WI38 (cell line): Measurements from ENCODE around the gene VEGFA.

Experiments used
- H3K4me3 ChIP-seq: 2 replicates; pipeline ENCODE4 v1.5.1; 2011; ENCODE audit warnings: low read depth, mild to moderate bottlenecking, control low read depth, low read length
- CTCF ChIP-seq: IDR thresholded peaks from 2 replicates; pipeline ENCODE4 v1.5.1; 2012; ENCODE audit warnings: low read depth, mild to moderate bottlenecking, control low read depth, low read length

Gene VEGFA

GRCh38 chr6:43749461-43749860, 20.6 kb upstream of the VEGFA start:
- H3K4me3 ChIP-seq, result no peak overlapping the region
- no peak for TF ChIP-seq CTCF

DNA sequence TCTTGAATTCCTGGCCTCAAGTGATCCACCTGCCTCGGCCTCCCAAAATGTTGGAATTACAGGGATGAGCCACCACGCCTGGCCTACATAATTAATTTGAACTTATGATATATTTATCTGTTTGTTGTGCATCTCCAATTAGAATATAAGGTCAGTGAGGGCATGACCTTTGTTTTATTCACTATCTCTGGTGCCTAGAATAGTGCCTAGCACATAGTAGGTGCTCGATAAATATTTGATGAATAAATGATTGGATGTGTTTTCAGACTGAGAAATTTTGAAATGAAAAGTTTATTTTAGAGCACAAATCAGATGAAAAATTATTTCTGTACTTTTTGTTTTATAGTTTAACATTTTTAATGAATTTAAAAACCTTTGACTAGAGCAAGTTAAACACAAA, 19.4 kb upstream of the VEGFA start:
- no peak for TF ChIP-seq CTCF
- no peak overlapping the region for H3K4me3 ChIP-seq

DNA sequence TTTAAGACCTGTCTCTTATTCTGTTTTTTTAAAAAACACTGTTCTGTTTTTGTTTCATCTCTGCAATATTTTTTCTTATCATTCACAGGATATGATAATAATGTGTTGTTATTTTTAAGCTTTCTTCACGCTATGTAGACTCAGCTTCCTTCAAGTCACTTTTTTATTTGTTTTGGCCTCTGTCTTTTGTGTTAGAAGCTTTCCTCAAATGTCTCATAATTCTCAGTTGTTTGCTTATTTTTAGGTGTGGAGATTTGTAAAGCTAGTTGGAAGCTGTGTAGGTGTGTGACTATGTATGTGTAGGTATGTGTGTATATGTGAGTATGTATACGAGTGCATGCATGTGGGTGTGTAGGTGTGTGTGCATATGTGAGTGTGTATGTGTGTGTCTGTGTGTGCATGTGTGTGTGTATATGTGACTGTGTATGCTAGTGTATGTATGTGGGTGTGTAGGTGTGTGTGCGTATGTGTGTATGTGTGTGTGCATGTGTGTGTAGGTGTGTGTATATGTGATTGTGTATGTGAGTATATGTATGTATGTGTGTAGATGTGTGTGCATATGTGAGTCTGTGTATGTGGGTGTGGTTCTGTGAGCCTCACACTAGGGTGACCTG, 16.3 kb upstream of the VEGFA start:
- H3K4me3 ChIP-seq, result no peak overlapping the region
- TF ChIP-seq CTCF, result no peak

- no peak for TF ChIP-seq CTCF
- no peak overlapping the region for H3K4me3 ChIP-seq
Measured at GRCh38 chr6:43757966-43758616, 11.9 kb upstream of the VEGFA start.

DNA sequence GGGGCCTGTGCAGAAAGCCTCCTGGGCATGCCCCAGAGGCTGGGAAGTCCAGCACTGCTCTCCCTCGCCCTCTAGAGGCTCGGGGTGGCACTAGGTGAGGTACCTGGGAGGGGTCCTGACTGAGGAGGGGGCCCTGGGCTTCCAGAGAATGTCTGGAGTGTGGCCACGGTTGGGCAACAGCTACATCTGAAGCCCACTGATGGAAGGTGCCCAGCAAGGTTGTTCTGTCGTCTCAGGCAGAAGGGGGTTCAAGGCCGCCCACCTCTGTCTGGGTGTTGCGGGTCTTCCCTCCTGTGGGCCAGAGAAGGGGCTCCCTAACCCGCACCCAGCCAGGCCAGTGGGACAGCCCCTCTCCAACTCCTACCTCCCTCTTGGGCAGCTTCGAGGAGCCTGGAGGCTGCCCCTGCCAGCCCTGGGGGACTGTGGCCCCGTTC, 11.4 kb upstream of the VEGFA start:
- no peak overlapping the region for H3K4me3 ChIP-seq
- peak; percentile 75 for TF ChIP-seq CTCF

GRCh38 chr6:43759136-43759906, 10.7 kb upstream of the VEGFA start:
- TF ChIP-seq CTCF, result no peak
- H3K4me3 ChIP-seq, result no peak overlapping the region

GRCh38 chr6:43759907-43760206, 10.2 kb upstream of the VEGFA start:
- no peak overlapping the region for H3K4me3 ChIP-seq
- TF ChIP-seq CTCF, result no peak
